Measurements from ENCODE around the gene TMEM178A. TPM values are rescaled to one million over a fixed set of nuclear protein-coding genes. Genes with fewer than 3 reads are reported as not detected.

The TMEM178A gene
- total RNA-seq, 1 experiment from 2014 or later = 7.5 TPM

DNA sequence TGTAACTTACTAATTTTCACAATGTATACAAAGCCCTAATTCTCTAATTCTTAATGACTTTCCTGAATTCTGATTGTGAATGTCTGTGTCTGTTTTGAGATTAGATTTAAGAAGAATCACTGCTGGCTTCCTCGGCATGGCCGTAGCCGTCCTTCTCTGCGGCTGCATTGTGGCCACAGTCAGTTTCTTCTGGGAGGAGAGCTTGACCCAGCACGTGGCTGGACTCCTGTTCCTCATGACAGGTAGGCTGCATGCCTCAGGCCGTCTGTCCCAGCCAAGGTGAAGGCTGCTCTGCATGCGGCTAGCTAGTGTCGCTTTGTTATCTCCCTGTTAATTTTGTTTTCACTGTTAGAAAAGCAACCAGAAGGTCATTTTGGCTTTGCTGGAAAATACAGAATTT is 41.2 kb downstream of the TMEM178A start:
- H3K27ac Mint-ChIP-seq = no peak overlapping the region; a peak in 1 of 7 replicates
- Histone ChIP-seq H3K18ac (ENCODE audit: insufficient read length, low read depth, low read length) (no peak overlapping the region), H3K4me2 (ENCODE audit: insufficient read depth, insufficient read length, low read length) (no peak overlapping the region), H2BK15ac (ENCODE audit: low read depth, low read length) (no peak overlapping the region), H3K23me2 (ENCODE audit: insufficient read length, low read depth, low read length, poor library complexity, severe bottlenecking) (no peaks in the 10 kb centered on the region), H3K27me3 (ENCODE audit: insufficient read depth, low read length) (no peaks in the 10 kb centered on the region), H3K4ac (ENCODE audit: low read depth, low read length) (no peak overlapping the region), H3K9me3 (ENCODE audit: control insufficient read depth, low read depth, low read length) (peaks cover 5% of the 10 kb centered on the region), H2AK5ac (ENCODE audit: insufficient read length, low read length) (no peak overlapping the region), H2BK12ac (ENCODE audit: insufficient read length, low read depth, low read length) (no peak overlapping the region), H3K23ac (ENCODE audit: insufficient read length, low read depth, low read length) (no peak overlapping the region), H3K14ac (ENCODE audit: insufficient read depth, low read length) (no peak overlapping the region), H2BK120ac (ENCODE audit: low read depth, low read length, poor library complexity, severe bottlenecking) (no peak overlapping the region), H4K5ac (ENCODE audit: insufficient read length, low read depth, low read length) (no peak overlapping the region), H3K79me1 (ENCODE audit: insufficient read depth, low read depth, low read length, poor library complexity, severe bottlenecking) (no peaks in the 10 kb centered on the region), H2BK20ac (ENCODE audit: low read depth, low read length, poor library complexity, severe bottlenecking) (no peak overlapping the region), H2AFZ (ENCODE audit: low read length) (no peak overlapping the region), H4K91ac (ENCODE audit: insufficient read length, low read depth, low read length) (no peak overlapping the region), H3K4me1 (ENCODE audit: insufficient read depth, low read length) (no peaks in the 10 kb centered on the region), H4K8ac (replicated peaks; ENCODE audit: insufficient read length, low read depth, low read length) (no peak overlapping the region), H3T11ph (ENCODE audit: low read length) (no peak overlapping the region), H4K20me1 (ENCODE audit: control insufficient read depth, insufficient read depth, insufficient read length) (no peaks in the 10 kb centered on the region), H3K56ac (ENCODE audit: insufficient read length, low read depth, low read length) (no peak overlapping the region), H3K27ac (ENCODE audit: insufficient read length, low read depth, low read length) (no peak overlapping the region), H3K9ac (ENCODE audit: extremely low read depth, insufficient read length, low read length) (no peak overlapping the region), H2BK5ac (ENCODE audit: insufficient read length, low read length) (no peak overlapping the region), H3K79me2 (ENCODE audit: insufficient read depth, low read length) (no peaks in the 10 kb centered on the region)
- no peaks in the 10 kb centered on the region for H3K4me1 Mint-ChIP-seq
- peaks cover 2 to 11% (median 9%) of the 10 kb centered on the region in 3 experiments; a peak in 6 of 7 replicates for H3K36me3 Mint-ChIP-seq (ENCODE audit: insufficient read depth in 1 of 3, low read depth in 3 of 3)
- TF ChIP-seq, protein P1, sequence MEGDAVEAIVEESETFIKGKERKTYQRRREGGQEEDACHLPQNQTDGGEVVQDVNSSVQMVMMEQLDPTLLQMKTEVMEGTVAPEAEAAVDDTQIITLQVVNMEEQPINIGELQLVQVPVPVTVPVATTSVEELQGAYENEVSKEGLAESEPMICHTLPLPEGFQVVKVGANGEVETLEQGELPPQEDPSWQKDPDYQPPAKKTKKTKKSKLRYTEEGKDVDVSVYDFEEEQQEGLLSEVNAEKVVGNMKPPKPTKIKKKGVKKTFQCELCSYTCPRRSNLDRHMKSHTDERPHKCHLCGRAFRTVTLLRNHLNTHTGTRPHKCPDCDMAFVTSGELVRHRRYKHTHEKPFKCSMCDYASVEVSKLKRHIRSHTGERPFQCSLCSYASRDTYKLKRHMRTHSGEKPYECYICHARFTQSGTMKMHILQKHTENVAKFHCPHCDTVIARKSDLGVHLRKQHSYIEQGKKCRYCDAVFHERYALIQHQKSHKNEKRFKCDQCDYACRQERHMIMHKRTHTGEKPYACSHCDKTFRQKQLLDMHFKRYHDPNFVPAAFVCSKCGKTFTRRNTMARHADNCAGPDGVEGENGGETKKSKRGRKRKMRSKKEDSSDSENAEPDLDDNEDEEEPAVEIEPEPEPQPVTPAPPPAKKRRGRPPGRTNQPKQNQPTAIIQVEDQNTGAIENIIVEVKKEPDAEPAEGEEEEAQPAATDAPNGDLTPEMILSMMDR (conservative IDR thresholded peaks at IDR 0.05) = no peak
- H3K9me3 Mint-ChIP-seq = peaks cover 4 to 7% of the 10 kb centered on the region in 2 experiments; a peak in 4 of 5 replicates
- no peaks in the 10 kb centered on the region for H3K27me3 Mint-ChIP-seq (ENCODE audit: low read depth)
- H3K4me3 Mint-ChIP-seq = no peak overlapping the region
- no peak for DNase-seq
- WGBS (ENCODE audit: extremely low coverage, insufficient read length, low lambda C conversion rate) = no CpG with 5 or more reads among the region's 8 CpGs

All from H9 (cell line).